GM12878 (cell line): ENCODE results near the gene PSMC4. TPM values are rescaled to one million over a fixed set of nuclear protein-coding genes. Genes with fewer than 3 reads are reported as not detected.

ENCODE experiments used
- ATAC-seq: fragments of 200-7000 bp; cut with Tn5 transposase; 3 replicates; pipeline ENCODE4 v1.9.1; 2020; ENCODE audit warnings: mild to moderate bottlenecking, moderate library complexity
- BruUV-seq: library from RNA; stranded (reverse); fragments of 400-500 nt; replicated peaks from 2 replicates; lab custom pipeline; 2021; lab: Mats Ljungman, UMichigan
- CTCF ChIA-PET: fragments of 300-600 bp; sonication (Branson Sonifier 250); formaldehyde crosslinking; extraction: SDS; loops from one replicate; lab custom pipeline; 2021; ENCODE audit warnings: inconsistent platforms; lab: Yijun Ruan, JAX
- POLR2A ChIA-PET: fragments of 350-600 bp; formaldehyde crosslinking; extraction: SDS; loops from one replicate; lab custom pipeline; 2021; ENCODE audit warnings: inconsistent platforms; lab: Charles Lee
- RAD21 ChIA-PET: fragments of 300-600 bp; sonication (Branson Sonifier 250); formaldehyde crosslinking; loops from one replicate; lab custom pipeline; 2023; ENCODE audit warnings: antibody characterized with exemption; ENCODE audit not compliant: unreplicated experiment; lab: Charles Lee
- SMC1A ChIA-PET: fragments of 300-600 bp; sonication (Branson Sonifier 250); formaldehyde crosslinking; loops from one replicate; lab custom pipeline; 2023; ENCODE audit not compliant: unreplicated experiment, uncharacterized antibody; lab: Charles Lee
- DNase-seq: peaks from one replicate; pipeline ENCODE4 v3.0.0-alpha.2; 2011; ENCODE audit warnings: low read depth, low spot score
- FAIRE-seq: peaks from 3 replicates; lab custom pipeline; 2011; peaks lifted over from hg19 to GRCh38; lab: Jason Lieb, UNC
- H2AFZ ChIP-seq: 2 replicates; pipeline ENCODE4 v1.6.0; 2011; ENCODE audit warnings: low read depth, low read length, control low read depth; ENCODE audit not compliant: control insufficient read depth
- H3K27ac ChIP-seq: 2 replicates; pipeline ENCODE4 v1.5.1; 2011; ENCODE audit warnings: control low read depth; ENCODE audit not compliant: control insufficient read depth, insufficient read depth
- H3K27me3 ChIP-seq, 2 experiments: replicated peaks in 1 of 2; 2 replicates each; pipeline versions ENCODE4 v1.6.0 to v1.6.1; 2011; ENCODE audit warnings: low read length in 1 of 2; ENCODE audit not compliant: control insufficient read depth in 2 of 2, insufficient read depth in 2 of 2
- H3K36me3 ChIP-seq, 2 experiments: 2 replicates each; pipeline ENCODE4 v1.5.1; 2011; ENCODE audit warnings: low read length in 1 of 2; ENCODE audit not compliant: control insufficient read depth in 2 of 2, insufficient read depth in 2 of 2
- H3K4me1 ChIP-seq: 2 replicates; pipeline ENCODE4 v1.6.1; 2011; ENCODE audit warnings: mild to moderate bottlenecking, low read length, moderate library complexity, mixed read lengths; ENCODE audit not compliant: control insufficient read depth, insufficient read depth
- H3K4me2 ChIP-seq: 2 replicates; pipeline ENCODE4 v1.6.0; 2011; ENCODE audit warnings: control low read depth; ENCODE audit not compliant: control insufficient read depth, insufficient read depth
- H3K4me3 ChIP-seq: fragments of 200-600 bp; sonication (generic); 2 replicates; pipeline ENCODE4 v1.5.1; 2016
- H3K79me2 ChIP-seq: 2 replicates; pipeline ENCODE4 v1.6.0; 2011; ENCODE audit warnings: low read length; ENCODE audit not compliant: control insufficient read depth, insufficient read depth
- H3K9ac ChIP-seq: 2 replicates; pipeline ENCODE4 v1.8.0; 2011; ENCODE audit warnings: low read length, control low read depth, mixed read lengths; ENCODE audit not compliant: control insufficient read depth, insufficient read depth
- H3K9me3 ChIP-seq: replicated peaks from 3 replicates; pipeline ENCODE4 v1.5.1; 2011; ENCODE audit warnings: mild to moderate bottlenecking, low read length; ENCODE audit not compliant: control insufficient read depth, insufficient read depth
- H4K20me1 ChIP-seq: 2 replicates; pipeline ENCODE4 v1.6.0; 2011; ENCODE audit not compliant: control insufficient read depth, insufficient read depth
- BHLHE40 ChIP-seq, 2 experiments: fragments of 450-650 bp in 1 of 2; IDR thresholded peaks; 2 replicates each; pipeline ENCODE4 v1.6.1; 2011 to 2017; ENCODE audit warnings: low read depth in 2 of 2, borderline replicate concordance in 1 of 2, improper control_type of control experiment in 1 of 2, low read length in 1 of 2, mild to moderate bottlenecking in 1 of 2
- CHD4 ChIP-seq: fragments of 200-600 bp; sonication (generic); IDR thresholded peaks from 2 replicates; pipeline ENCODE4 v1.6.1; 2016; ENCODE audit warnings: mild to moderate bottlenecking
- E4F1 ChIP-seq: fragments of 450-650 bp; IDR thresholded peaks from 2 replicates; pipeline ENCODE4 v1.6.1; 2018; ENCODE audit warnings: borderline replicate concordance, mild to moderate bottlenecking; ENCODE audit not compliant: partially characterized antibody
- ETV6 ChIP-seq, 2 experiments: fragments of 450-650 bp in 1 of 2; IDR thresholded peaks in 1 of 2; conservative IDR thresholded peaks in 1 of 2; 2 replicates each; pipeline ENCODE4 v1.6.1; 2014; ENCODE audit warnings: antibody characterized with exemption in 1 of 2, borderline replicate concordance in 1 of 2, low read depth in 1 of 2, mild to moderate bottlenecking in 1 of 2, moderate library complexity in 1 of 2
- GABPA ChIP-seq: IDR thresholded peaks from 2 replicates; pipeline ENCODE4 v1.6.1; 2014; ENCODE audit warnings: antibody characterized with exemption, low read depth, mild to moderate bottlenecking, inconsistent platforms
- KDM1A ChIP-seq: fragments of 200-600 bp; sonication (generic); IDR thresholded peaks from 2 replicates; pipeline ENCODE4 v1.6.1; 2016; ENCODE audit warnings: borderline replicate concordance
- MYC ChIP-seq: IDR thresholded peaks from 2 replicates; pipeline ENCODE4 v1.6.1; 2011; ENCODE audit warnings: mild to moderate bottlenecking, low read length, moderate library complexity, inconsistent platforms; ENCODE audit not compliant: insufficient read depth, insufficient replicate concordance, insufficient read length, severe bottlenecking
- NFIC ChIP-seq: IDR thresholded peaks from 2 replicates; pipeline ENCODE4 v1.6.1; 2012; ENCODE audit warnings: low read depth, mild to moderate bottlenecking, inconsistent platforms, low read length, moderate library complexity
- PKNOX1 ChIP-seq: fragments of 450-650 bp; IDR thresholded peaks from 2 replicates; pipeline ENCODE4 v1.6.1; 2016; ENCODE audit warnings: mild to moderate bottlenecking
- PML ChIP-seq: IDR thresholded peaks from 2 replicates; pipeline ENCODE4 v1.6.1; 2012; ENCODE audit warnings: low read length, inconsistent platforms
- POU2F2 ChIP-seq: IDR thresholded peaks from 3 replicates; pipeline ENCODE4 v1.6.1; 2011; ENCODE audit warnings: low read depth, mild to moderate bottlenecking, low read length, borderline replicate concordance
- SMAD1 ChIP-seq: fragments of 450-650 bp; IDR thresholded peaks from 2 replicates; pipeline ENCODE4 v1.6.1; 2018; ENCODE audit warnings: mild to moderate bottlenecking, low read depth; ENCODE audit not compliant: partially characterized antibody
- SMAD5 ChIP-seq: IDR thresholded peaks from 2 replicates; pipeline ENCODE4 v1.6.1; 2016; ENCODE audit warnings: antibody characterized with exemption, low read depth
- SPI1 ChIP-seq: IDR thresholded peaks from 2 replicates; pipeline ENCODE4 v1.6.1; 2011; ENCODE audit warnings: low read depth, mild to moderate bottlenecking, low read length, moderate library complexity, borderline replicate concordance; ENCODE audit not compliant: insufficient read depth
- USF1 ChIP-seq: IDR thresholded peaks from 2 replicates; pipeline ENCODE4 v1.6.1; 2011; ENCODE audit warnings: borderline replicate concordance, low read depth, mild to moderate bottlenecking, moderate library complexity, mixed read lengths, low read length; ENCODE audit not compliant: insufficient read depth; ENCODE audit errors: extremely low read length
- WGBS: methylation state at CpG from one replicate; pipeline ENCODE4 v1.1.6; 2016; ENCODE audit warnings: low lambda C conversion rate; ENCODE audit not compliant: insufficient replicate concordance, insufficient coverage; ENCODE audit errors: missing lambda C conversion rate; 5-methylcytosine and 5-hydroxymethylcytosine counted together
- in situ Hi-C: fragments of 300-500 bp; cut with MboI; formaldehyde crosslinking; loops from 9 replicates; pipeline ENCODE4 v1.14.3; 2018; ENCODE audit warnings: mixed read lengths
- intact Hi-C: fragments of 100-400 bp; cut with micrococcal nuclease; formaldehyde crosslinking; loops from one replicate; pipeline ENCODE4 v1.14.2; 2022; ENCODE audit not compliant: unreplicated experiment
- polyA plus RNA-seq, 11 experiments: library from polyadenylated mRNA; depleted of rRNA in 4 of 11; unstranded in 6 of 11; stranded (reverse) in 5 of 11; fragments of >200 nt; fragmentation: Nextera tagmentation in 4 of 11; fragmentation: Illumina TruSeq in 1 of 11; extraction: Ambion mirVana in 4 of 11; extraction: Trizol in 1 of 11; gene quantifications; 1 replicate in 1 of 11; 2 replicates in 10 of 11; pipeline versions ENCODE4 v1.2.1 to v1.2.3, GENCODE V29; 2011 to 2016; ENCODE audit warnings: inconsistent platforms in 2 of 11, missing spikeins in 2 of 11, low read depth in 1 of 11
- total RNA-seq, 4 experiments: library from RNA; depleted of rRNA in 3 of 4; stranded (reverse); fragments of >200 nt in 3 of 4; fragmentation: Illumina TruSeq in 1 of 4; extraction: Trizol in 1 of 4; gene quantifications; 2 replicates each; pipeline versions ENCODE4 v1.2.1 to v1.2.3, GENCODE V29; 2013 to 2021
- TF ChIP-seq, protein P1 (sequence below): IDR thresholded peaks from 2 replicates; pipeline ENCODE4 v1.6.1; 2011; ENCODE audit warnings: mild to moderate bottlenecking, low read depth, low read length, moderate library complexity; ENCODE audit not compliant: insufficient replicate concordance

The PSMC4 gene
- total and polyA plus RNA-seq, 10 of the 15 experiments (the other 5 are each of a cell fraction or from before 2014, with no cell fraction given), result 55.2 to 328 (median 127) TPM

DNA sequence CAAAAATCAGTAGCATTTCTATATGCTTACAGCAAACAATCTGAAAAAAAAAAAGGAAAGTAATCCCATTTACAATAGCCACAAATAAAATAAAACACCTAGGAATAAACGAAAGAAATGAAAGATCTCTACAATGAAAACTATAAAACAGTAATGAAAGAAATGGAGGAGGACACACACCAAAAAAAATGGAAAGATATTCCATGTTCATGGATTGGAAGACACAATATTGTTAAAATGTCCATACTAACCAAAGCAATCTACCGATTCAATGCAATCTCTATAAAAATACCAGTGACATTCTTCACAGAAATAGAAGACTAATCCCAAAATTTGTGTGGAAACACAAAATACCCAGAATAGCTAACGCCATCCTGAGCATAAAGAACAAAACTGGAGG lies 41.2 kb upstream of the PSMC4 start (continued):
- TF ChIP-seq KDM1A, result no peak
- no peak for TF ChIP-seq USF1
- TF ChIP-seq MYC, result no peak
- no peak for TF ChIP-seq SMAD1
- no peak for TF ChIP-seq E4F1
- no peak for TF ChIP-seq GABPA

GRCh38 chr19:39934584-39935363 lies 36.2 kb upstream of the PSMC4 start, which contains the start of gene FCGBP:
Gene FCGBP, minus strand, starts transcription at chr19:39934634.
- no TSS peak for BruUV-seq
- Histone ChIP-seq H3K36me3 (no peaks in the 10 kb centered on the region), H3K27ac (no peak within 1 kb of the TSS), H3K4me1 (peaks cover 23% of the 10 kb centered on the region), H3K9ac (no peak within 1 kb of the TSS), H4K20me1 (no peaks in the 10 kb centered on the region), H3K27me3 (no peaks in the 10 kb centered on the region), H2AFZ (no peak within 1 kb of the TSS), H3K79me2 (no peaks in the 10 kb centered on the region), H3K9me3 (no peaks in the 10 kb centered on the region; the same call in 2 of the 3 replicates), H3K4me3 (no peak within 1 kb of the TSS), H3K4me2 (no peak within 1 kb of the TSS)
- ChIA-PET SMC1A (interaction anchor here (1.4 kb wide), 1 partner anchor 36 kb away, joined by 4 read pairs; the partner anchor contains the start of gene PSMC4), CTCF (no interaction called here), RAD21 (interaction anchor here (4.1 kb wide), 1 partner anchor 35 kb away, joined by 52 read pairs; the partner anchor contains the start of gene PSMC4), POLR2A (no interaction called here)
- in situ Hi-C loops, result no loop called here
- intact Hi-C loops, result no loop called here
- WGBS, result 47% methylated on average over 5 of the region's 5 CpGs
- ATAC-seq (no peak), FAIRE-seq (no peak), DNase-seq (no peak)
- TF ChIP-seq, protein P1, sequence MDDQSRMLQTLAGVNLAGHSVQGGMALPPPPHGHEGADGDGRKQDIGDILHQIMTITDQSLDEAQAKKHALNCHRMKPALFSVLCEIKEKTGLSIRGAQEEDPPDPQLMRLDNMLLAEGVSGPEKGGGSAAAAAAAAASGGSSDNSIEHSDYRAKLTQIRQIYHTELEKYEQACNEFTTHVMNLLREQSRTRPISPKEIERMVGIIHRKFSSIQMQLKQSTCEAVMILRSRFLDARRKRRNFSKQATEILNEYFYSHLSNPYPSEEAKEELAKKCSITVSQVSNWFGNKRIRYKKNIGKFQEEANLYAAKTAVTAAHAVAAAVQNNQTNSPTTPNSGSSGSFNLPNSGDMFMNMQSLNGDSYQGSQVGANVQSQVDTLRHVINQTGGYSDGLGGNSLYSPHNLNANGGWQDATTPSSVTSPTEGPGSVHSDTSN, result no peak
- no peak for TF ChIP-seq CHD4
- no peak for TF ChIP-seq SMAD5
- TF ChIP-seq BHLHE40 (IDR thresholded peaks at IDR 0.05; ENCODE audit: borderline replicate concordance in 1 of 2, low read depth in 2 of 2, low read length in 1 of 2), result no peak
- TF ChIP-seq POU2F2, result no peak
- no peak for TF ChIP-seq SPI1
- no peak for TF ChIP-seq NFIC
- no peak for TF ChIP-seq ETV6 (conservative IDR thresholded peaks at IDR 0.05 in 1 of 2, IDR thresholded peaks at IDR 0.05 in 1 of 2; ENCODE audit: borderline replicate concordance in 1 of 2, low read depth in 1 of 2)
- TF ChIP-seq PKNOX1, result no peak
- TF ChIP-seq PML, result no peak
